ENCODE measurements around the gene S100Z. TPM values are rescaled to one million over a fixed set of nuclear protein-coding genes. Genes with fewer than 3 reads are reported as not detected.
"Not testable (repeated sequence)": the region's sequence is repeated elsewhere in the genome, so short reads cannot be mapped to it uniquely, and the experiment has no call there.

Gene S100Z
- total RNA-seq, 1 donor from 2014 or later, result 0.20 TPM

GRCh38 chr5:76821136-76821535 is 28.7 kb upstream of the S100Z start:
- intact Hi-C loops (cut with micrococcal nuclease), result no loop called here
- no peak for ATAC-seq
- DNase-seq, result no peak

- ATAC-seq; intact Hi-C loops (cut with micrococcal nuclease); DNase-seq: not testable (repeated sequence)
Observed at GRCh38 chr5:76822105-76822731, 27.6 kb upstream of the S100Z start.

- DNase-seq; intact Hi-C loops (cut with micrococcal nuclease); ATAC-seq: not testable (repeated sequence)
Observed at GRCh38 chr5:76826416-76826815, 23.4 kb upstream of the S100Z start.

- DNase-seq, result no peak
- no peak for ATAC-seq
- intact Hi-C loops (cut with micrococcal nuclease), result no loop called here
Observed at GRCh38 chr5:76831110-76831452, 18.7 kb upstream of the S100Z start.

- ATAC-seq (no peak), DNase-seq (no peak)
- intact Hi-C loops (cut with micrococcal nuclease), result no loop called here
Observed at GRCh38 chr5:76836181-76836580, 13.6 kb upstream of the S100Z start.

- ATAC-seq (no peak), DNase-seq (no peak)
- intact Hi-C loops (cut with micrococcal nuclease), result no loop called here
Observed at GRCh38 chr5:76836585-76836984, 13.2 kb upstream of the S100Z start.

GRCh38 chr5:76838481-76839261 is 11.1 kb upstream of the S100Z start:
- DNase-seq, result no peak
- intact Hi-C loops (cut with micrococcal nuclease), result no loop called here
- no peak for ATAC-seq

- no peak for ATAC-seq
- no peak for DNase-seq
- intact Hi-C loops (cut with micrococcal nuclease), result no loop called here
Observed at GRCh38 chr5:76841361-76841760, 8.5 kb upstream of the S100Z start.

- ATAC-seq (no peak), DNase-seq (no peak)
- intact Hi-C loops (cut with micrococcal nuclease), result no loop called here
Observed at GRCh38 chr5:76845890-76846289, 3.9 kb upstream of the S100Z start.

GRCh38 chr5:76850543-76851145 is 830 bp downstream of the S100Z start:
- intact Hi-C loops (cut with micrococcal nuclease), result no loop called here
- DNase-seq (no peak), ATAC-seq (peak; percentile 22)

GRCh38 chr5:76851728-76852369 is 2.0 kb downstream of the S100Z start:
- ATAC-seq (peak; percentile 77), DNase-seq (peak; percentile 37)
- intact Hi-C loops (cut with micrococcal nuclease), result no loop called here

GRCh38 chr5:76852772-76853171 is 3.0 kb downstream of the S100Z start:
- ATAC-seq (peak; percentile 49), DNase-seq (no peak)
- intact Hi-C loops (cut with micrococcal nuclease), result no loop called here

GRCh38 chr5:76853741-76854140 is 3.9 kb downstream of the S100Z start:
- intact Hi-C loops (cut with micrococcal nuclease); ATAC-seq; DNase-seq: not testable (repeated sequence)

GRCh38 chr5:76854644-76855043 is 4.8 kb downstream of the S100Z start:
- ATAC-seq, result no peak
- DNase-seq, result no peak
- intact Hi-C loops (cut with micrococcal nuclease), result no loop called here

- DNase-seq; ATAC-seq; intact Hi-C loops (cut with micrococcal nuclease): not testable (repeated sequence)
Observed at GRCh38 chr5:76855501-76855900, 5.7 kb downstream of the S100Z start.

- ATAC-seq (peak; percentile 55), DNase-seq (no peak)
- intact Hi-C loops (cut with micrococcal nuclease), result no loop called here
Observed at GRCh38 chr5:76855961-76856360, 6.1 kb downstream of the S100Z start.

- ATAC-seq; intact Hi-C loops (cut with micrococcal nuclease); DNase-seq: not testable (repeated sequence)
Observed at GRCh38 chr5:76856800-76857199, 7.0 kb downstream of the S100Z start.

GRCh38 chr5:76859591-76860247 is 9.9 kb downstream of the S100Z start:
- ATAC-seq (no peak), DNase-seq (no peak)
- intact Hi-C loops (cut with micrococcal nuclease), result no loop called here

GRCh38 chr5:76861612-76862011 is 11.8 kb downstream of the S100Z start:
- intact Hi-C loops (cut with micrococcal nuclease), result no loop called here
- DNase-seq, result no peak
- ATAC-seq, result peak; percentile 26
